WTC11 (cell line): ENCODE results near the gene EID2. TPM values are rescaled to one million over a fixed set of nuclear protein-coding genes. Genes with fewer than 3 reads are reported as not detected.

Source experiments
- AFF4 ChIP-seq: sonication (generic); formaldehyde crosslinking; IDR thresholded peaks from 2 replicates; pipeline ENCODE4 v1.8.1; 2023; ENCODE audit warnings: mild to moderate bottlenecking, missing genetic modification reagents, borderline replicate concordance
- AR ChIP-seq: fragments of 250-450 bp; sonication (Bioruptor Pico); IDR thresholded peaks from 2 replicates; pipeline ENCODE4 v1.9.0; 2021; ENCODE audit warnings: mild to moderate bottlenecking
- ARID4B ChIP-seq: sonication (generic); formaldehyde crosslinking; IDR thresholded peaks from 2 replicates; pipeline ENCODE4 v1.8.0; 2023; ENCODE audit warnings: missing genetic modification reagents, mild to moderate bottlenecking, borderline replicate concordance
- ATF6 ChIP-seq: sonication (generic); formaldehyde crosslinking; IDR thresholded peaks from 2 replicates; pipeline ENCODE4 v1.8.1; 2023; ENCODE audit warnings: mild to moderate bottlenecking, missing genetic modification reagents
- CDX4 ChIP-seq: fragments of 250-450 bp; sonication (Bioruptor Pico); IDR thresholded peaks from 2 replicates; pipeline ENCODE4 v1.9.0; 2021; ENCODE audit warnings: moderate library complexity, mild to moderate bottlenecking, inconsistent platforms, borderline replicate concordance
- CREB1 ChIP-seq: sonication (generic); formaldehyde crosslinking; IDR thresholded peaks from 2 replicates; pipeline ENCODE4 v1.8.0; 2023; ENCODE audit warnings: mild to moderate bottlenecking, missing genetic modification reagents
- ESRRA ChIP-seq: sonication (generic); formaldehyde crosslinking; IDR thresholded peaks from 2 replicates; pipeline ENCODE4 v1.8.1; 2022; ENCODE audit warnings: mild to moderate bottlenecking, missing genetic modification reagents, borderline replicate concordance
- IRF1 ChIP-seq: sonication (generic); formaldehyde crosslinking; IDR thresholded peaks from 2 replicates; pipeline ENCODE4 v1.8.0; 2023; ENCODE audit warnings: missing genetic modification reagents
- JUN ChIP-seq: sonication (generic); formaldehyde crosslinking; IDR thresholded peaks from 2 replicates; pipeline ENCODE4 v1.8.0; 2023; ENCODE audit warnings: mild to moderate bottlenecking, missing genetic modification reagents
- OVOL2 ChIP-seq: fragments of 250-450 bp; sonication (Bioruptor Pico); IDR thresholded peaks from 2 replicates; pipeline ENCODE4 v1.9.0; 2021; ENCODE audit warnings: mild to moderate bottlenecking, borderline replicate concordance
- PRRX2 ChIP-seq: fragments of 250-450 bp; sonication (Bioruptor Pico); IDR thresholded peaks from 2 replicates; pipeline ENCODE4 v1.8.0; 2021; ENCODE audit warnings: mild to moderate bottlenecking
- SOX15 ChIP-seq: fragments of 250-450 bp; sonication (Bioruptor Pico); IDR thresholded peaks from 2 replicates; pipeline ENCODE4 v1.9.0; 2021; ENCODE audit warnings: mild to moderate bottlenecking
- SP1 ChIP-seq: sonication (generic); formaldehyde crosslinking; conservative IDR thresholded peaks from 2 replicates; pipeline ENCODE4 v1.8.1; 2022; ENCODE audit warnings: missing genetic modification reagents
- ZMAT4 ChIP-seq: fragments of 250-450 bp; sonication (Bioruptor Pico); IDR thresholded peaks from 2 replicates; pipeline ENCODE4 v1.9.0; 2021; ENCODE audit warnings: mild to moderate bottlenecking
- ZNF317 ChIP-seq: sonication (generic); formaldehyde crosslinking; IDR thresholded peaks from 2 replicates; pipeline ENCODE4 v1.8.1; 2023; ENCODE audit warnings: low read depth, mild to moderate bottlenecking, moderate library complexity, missing genetic modification reagents, borderline replicate concordance
- ZNF416 ChIP-seq: fragments of 250-450 bp; sonication (Bioruptor Pico); IDR thresholded peaks from 2 replicates; pipeline ENCODE4 v1.9.0; 2021; ENCODE audit warnings: mild to moderate bottlenecking, inconsistent platforms
- ZNF425 ChIP-seq: fragments of 250-450 bp; sonication (Bioruptor Pico); conservative IDR thresholded peaks from 2 replicates; pipeline ENCODE4 v1.9.0; 2021; ENCODE audit warnings: mild to moderate bottlenecking
- ZNF512 ChIP-seq: sonication (generic); formaldehyde crosslinking; IDR thresholded peaks from 2 replicates; pipeline ENCODE4 v1.8.1; 2022; ENCODE audit warnings: missing genetic modification reagents, borderline replicate concordance
- total RNA-seq: library from RNA; stranded (reverse); gene quantifications from 3 replicates; pipeline ENCODE4 v1.2.3, GENCODE V29; 2021

The EID2 gene
- total RNA-seq, 1 experiment from 2014 or later: 21.5 TPM

- TF ChIP-seq ATF6 (CRISPR knock-in tag) (no peak), ZNF425 (no peak), ZNF317 (peak; percentile 85), ARID4B (CRISPR knock-in tag) (peak; percentile 99), JUN (CRISPR knock-in tag) (peak; percentile 98), CDX4 (CRISPR knock-in tag) (no peak), CREB1 (CRISPR knock-in tag) (peak; percentile 95), AFF4 (0 out of 2 replicates have a peak, but pooled peaks have one; percentile 83), ZNF416 (CRISPR knock-in tag) (0 out of 2 replicates have a peak, but pooled peaks have one; percentile 64), ZMAT4 (CRISPR knock-in tag) (no peak), SOX15 (CRISPR knock-in tag) (no peak), SP1 (CRISPR knock-in tag) (peak; percentile 96), AR (no peak), ZNF512 (CRISPR knock-in tag) (0 out of 2 replicates have a peak, but pooled peaks have one; percentile 65), IRF1 (CRISPR knock-in tag) (peak; percentile 98), ESRRA (CRISPR knock-in tag) (peak; percentile 98), PRRX2 (CRISPR knock-in tag) (no peak), OVOL2 (CRISPR knock-in tag) (no peak)
These were observed 32.8 kb downstream of the EID2 start (continued) for GRCh38 chr19:39506944-39507714.
